Testis (tissue), 2 donors: Measurements from ENCODE around the gene PRDM9.

Experiments
- CTCF ChIP-seq, 3 experiments: fragments of 450-650 bp in 2 of 3; fragments of 200-600 bp in 1 of 3; sonication (generic) in 1 of 3; IDR thresholded peaks; one replicate each; pipeline ENCODE4 v1.5.1; 2016 to 2019; ENCODE audit warnings: antibody characterized with exemption in 3 of 3, mild to moderate bottlenecking in 2 of 3, moderate library complexity in 1 of 3
- POLR2A ChIP-seq: fragments of 450-650 bp; IDR thresholded peaks from one replicate; pipeline ENCODE4 v1.6.1; 2017; ENCODE audit warnings: antibody characterized with exemption, mild to moderate bottlenecking, moderate library complexity

GRCh38 chr5:23466401-23466912 is 41.0 kb upstream of the PRDM9 start:
- no peak for TF ChIP-seq CTCF (IDR thresholded peaks at IDR 0.05)
- no peak for TF ChIP-seq POLR2A
